Upper lobe of left lung (tissue), 6 donors: ENCODE data around the gene EXOC3. TPM values are rescaled to one million over a fixed set of nuclear protein-coding genes. Genes with fewer than 3 reads are reported as not detected.
A peak's percentile ranks its signal among the peaks of the same experiment; 100 is the strongest.

ENCODE experiments used
- ATAC-seq, 2 donors: fragments of 200-7000 bp; cut with Tn5 transposase; one replicate each; pipeline ENCODE4 v1.9.1; 2022; ENCODE audit warnings: mild to moderate bottlenecking in 2 of 2, moderate library complexity in 2 of 2; ENCODE audit not compliant: low FRiP score in 2 of 2
- DNase-seq, 2 donors: peaks; one replicate each; pipeline ENCODE4 v3.0.0-alpha.2; 2019 to 2020
- H3K27ac ChIP-seq, 4 donors: fragments of 200-600 bp; sonication (generic); one replicate each; pipeline ENCODE4 v1.5.1; 2016 to 2019
- H3K27me3 ChIP-seq, 4 donors: fragments of 200-600 bp; sonication (generic); one replicate each; pipeline ENCODE4 v1.5.1; 2017 to 2019
- H3K36me3 ChIP-seq, 4 donors: fragments of 200-600 bp; sonication (generic); one replicate each; pipeline ENCODE4 v1.5.1; 2016 to 2019
- H3K4me1 ChIP-seq, 4 donors: fragments of 200-600 bp; sonication (generic); one replicate each; pipeline ENCODE4 v1.5.1; 2018 to 2019
- H3K4me3 ChIP-seq, 4 donors: fragments of 200-600 bp; sonication (generic); one replicate each; pipeline ENCODE4 v1.5.1; 2017 to 2019; ENCODE audit warnings: mild to moderate bottlenecking in 2 of 4, moderate library complexity in 1 of 4
- H3K9me3 ChIP-seq, 4 donors: fragments of 200-600 bp; sonication (generic); one replicate each; pipeline ENCODE4 v1.5.1; 2018 to 2019
- EP300 ChIP-seq, 4 donors: sonication (generic); formaldehyde crosslinking; IDR thresholded peaks; one replicate each; pipeline ENCODE4 v1.5.1; 2017; ENCODE audit warnings: antibody characterized with exemption in 4 of 4, control low read depth in 2 of 4
- POLR2A ChIP-seq, 4 donors: fragments of 450-650 bp; IDR thresholded peaks; one replicate each; pipeline ENCODE4 v1.5.1; 2016 to 2017; ENCODE audit warnings: antibody characterized with exemption in 4 of 4, mild to moderate bottlenecking in 2 of 4
- POLR2AphosphoS5 ChIP-seq, 2 donors: sonication (generic); formaldehyde crosslinking; IDR thresholded peaks; one replicate each; pipeline ENCODE4 v1.5.1; 2017; ENCODE audit warnings: antibody characterized with exemption in 2 of 2
- WGBS, 2 donors: methylation state at CpG; one replicate each; pipeline ENCODE4 v1.1.5; 2017 to 2018; 5-methylcytosine and 5-hydroxymethylcytosine counted together
- total RNA-seq, 6 donors: library from RNA; depleted of rRNA in 4 of 6; stranded (reverse); fragments of >200 nt in 4 of 6; gene quantifications; one replicate each; pipeline versions ENCODE4 v1.1.0 to v1.2.1, GENCODE V29; 2016 to 2021
- TF ChIP-seq, protein P1 (sequence below), 6 experiments: fragments of 450-650 bp in 4 of 6; fragments of 200-600 bp in 2 of 6; sonication (generic) in 2 of 6; IDR thresholded peaks; one replicate each; pipeline ENCODE4 v1.5.1; 2016 to 2019; ENCODE audit warnings: antibody characterized with exemption in 6 of 6
- donor health status: DM: no; HTN: no; CAD: no; lungs with moderate emphysema.
- donor health status: DM: no; HTN: yes; CAD: no; lungs with severe emphysema.

Gene EXOC3
- total RNA-seq, 6 donors from 2014 or later: 43.6 to 149 (median 64.5) TPM

DNA sequence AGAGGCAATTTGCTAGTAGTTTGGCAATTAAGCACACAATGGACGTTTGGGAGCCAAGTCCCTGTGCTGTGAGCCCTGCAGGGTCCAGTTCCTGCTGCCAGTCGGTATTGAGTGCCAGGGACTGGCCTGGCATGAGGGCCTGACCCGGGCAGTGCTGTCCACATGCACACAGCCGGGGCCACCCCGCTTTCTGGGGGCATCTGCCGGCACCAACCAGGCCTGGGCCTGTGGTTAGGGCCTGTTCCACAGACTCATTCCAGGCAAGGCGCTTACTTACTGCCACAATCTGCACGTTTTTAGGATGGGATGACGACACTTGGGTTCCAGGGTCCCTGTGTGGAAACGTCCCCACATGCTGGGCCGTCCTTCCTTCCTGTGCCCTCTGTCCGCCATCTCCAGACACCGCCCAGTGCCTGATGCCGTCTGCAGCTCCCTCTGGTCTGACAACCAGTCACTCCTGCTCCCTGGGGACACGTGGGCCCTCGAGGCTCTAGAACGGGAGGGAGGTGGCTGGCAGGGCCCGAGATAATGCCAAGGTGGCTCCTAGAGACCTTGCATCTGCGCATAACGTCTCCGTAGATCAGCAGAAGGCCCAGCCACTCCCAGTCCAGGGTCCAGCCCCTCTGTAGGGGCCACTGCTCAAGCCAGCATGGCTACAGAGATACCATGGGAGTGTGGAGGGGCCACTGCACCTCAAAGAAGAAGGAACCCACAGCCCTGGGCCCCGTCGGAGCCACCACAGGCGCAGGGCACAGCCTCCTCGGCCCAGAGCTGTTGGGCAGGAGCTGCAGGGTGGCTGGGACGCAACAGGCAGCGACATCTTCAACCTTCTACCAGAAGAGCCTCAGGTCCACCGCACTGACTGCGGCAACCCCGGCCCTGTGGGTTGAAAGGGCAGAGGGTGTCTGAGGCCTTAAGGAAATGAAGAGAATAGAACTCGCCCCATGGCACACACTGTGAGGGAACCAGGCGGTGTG is 56.5 kb downstream of the EXOC3 start:
- TF ChIP-seq POLR2AphosphoS5 (IDR thresholded peaks at IDR 0.05) (no peak), POLR2A (IDR thresholded peaks at IDR 0.05) (no peak), EP300 (IDR thresholded peaks at IDR 0.05) (no peak)
- TF ChIP-seq, protein P1, sequence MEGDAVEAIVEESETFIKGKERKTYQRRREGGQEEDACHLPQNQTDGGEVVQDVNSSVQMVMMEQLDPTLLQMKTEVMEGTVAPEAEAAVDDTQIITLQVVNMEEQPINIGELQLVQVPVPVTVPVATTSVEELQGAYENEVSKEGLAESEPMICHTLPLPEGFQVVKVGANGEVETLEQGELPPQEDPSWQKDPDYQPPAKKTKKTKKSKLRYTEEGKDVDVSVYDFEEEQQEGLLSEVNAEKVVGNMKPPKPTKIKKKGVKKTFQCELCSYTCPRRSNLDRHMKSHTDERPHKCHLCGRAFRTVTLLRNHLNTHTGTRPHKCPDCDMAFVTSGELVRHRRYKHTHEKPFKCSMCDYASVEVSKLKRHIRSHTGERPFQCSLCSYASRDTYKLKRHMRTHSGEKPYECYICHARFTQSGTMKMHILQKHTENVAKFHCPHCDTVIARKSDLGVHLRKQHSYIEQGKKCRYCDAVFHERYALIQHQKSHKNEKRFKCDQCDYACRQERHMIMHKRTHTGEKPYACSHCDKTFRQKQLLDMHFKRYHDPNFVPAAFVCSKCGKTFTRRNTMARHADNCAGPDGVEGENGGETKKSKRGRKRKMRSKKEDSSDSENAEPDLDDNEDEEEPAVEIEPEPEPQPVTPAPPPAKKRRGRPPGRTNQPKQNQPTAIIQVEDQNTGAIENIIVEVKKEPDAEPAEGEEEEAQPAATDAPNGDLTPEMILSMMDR (IDR thresholded peaks at IDR 0.05): no peak
- ATAC-seq (no peak), DNase-seq (peak in 1 of 2 donors; percentile 59)
- Histone ChIP-seq H3K4me1 (peaks cover 0 to 5% (median 0%) of the 10 kb centered on the region in 4 donors), H3K9me3 (no peaks in the 10 kb centered on the region), H3K4me3 (no peak overlapping the region), H3K36me3 (no peaks in the 10 kb centered on the region), H3K27ac (no peak overlapping the region), H3K27me3 (peaks cover 0 to 2% (median under 1%) of the 10 kb centered on the region in 4 donors)
- WGBS, 2 donors: 84 to 86% methylated on average over 24 to 32 of the region's 32 CpGs

DNA sequence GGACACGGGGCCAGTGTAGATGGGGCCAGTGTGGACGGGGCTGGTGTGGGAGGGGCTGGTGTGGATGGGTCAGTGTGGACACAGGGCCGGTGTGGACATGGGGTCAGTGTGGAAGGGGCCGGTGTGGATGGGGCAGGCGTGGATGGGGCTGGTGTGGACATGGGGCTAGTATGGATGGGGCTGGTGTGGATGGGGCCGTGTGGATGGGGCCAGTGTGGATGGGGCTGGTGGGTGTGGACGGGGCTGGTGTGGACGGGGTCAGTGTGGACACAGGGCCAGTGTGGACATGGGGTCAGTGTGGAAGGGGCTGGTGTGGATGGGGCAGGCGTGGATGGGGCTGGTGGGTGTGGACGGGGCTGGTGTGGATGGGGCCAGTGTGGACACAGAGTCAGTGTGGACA is 57.5 kb downstream of the EXOC3 start:
- H3K27ac ChIP-seq: no peak overlapping the region
- WGBS, 2 donors: 85 to 93% methylated on average over 7 to 10 of the region's 10 CpGs

GRCh38 chr5:501105-501830 is 58.3 kb downstream of the EXOC3 start:
- Histone ChIP-seq H3K27me3 (peaks cover 0 to 9% (median 1%) of the 10 kb centered on the region in 4 donors), H3K36me3 (no peaks in the 10 kb centered on the region), H3K27ac (no peak overlapping the region), H3K9me3 (no peaks in the 10 kb centered on the region), H3K4me3 (no peak overlapping the region), H3K4me1 (peaks cover 0 to 5% (median 0%) of the 10 kb centered on the region in 4 donors)
- WGBS, 2 donors: 78 to 84% methylated on average over 26 to 41 of the region's 41 CpGs
- ATAC-seq (no peak), DNase-seq (peak in 1 of 2 donors; percentile 59)
- TF ChIP-seq, protein P1 (IDR thresholded peaks at IDR 0.05): no peak
- no peak for TF ChIP-seq POLR2A (IDR thresholded peaks at IDR 0.05)
- no peak for TF ChIP-seq POLR2AphosphoS5 (IDR thresholded peaks at IDR 0.05)
- TF ChIP-seq EP300 (IDR thresholded peaks at IDR 0.05): no peak

More for the DNA sequence above, 57.5 kb downstream of the EXOC3 start:
- H3K4me3 ChIP-seq: no peak overlapping the region
- ATAC-seq: peak in 1 of 2 donors; percentile 32
- no peaks in the 10 kb centered on the region for H3K9me3 ChIP-seq
- no peaks in the 10 kb centered on the region for H3K36me3 ChIP-seq
- peaks cover 0 to 5% (median 0%) of the 10 kb centered on the region in 4 donors for H3K4me1 ChIP-seq
- DNase-seq: no peak
- peaks cover 0 to 5% (median 1%) of the 10 kb centered on the region in 4 donors for H3K27me3 ChIP-seq
- TF ChIP-seq EP300 (IDR thresholded peaks at IDR 0.05) (no peak), POLR2A (IDR thresholded peaks at IDR 0.05) (no peak), POLR2AphosphoS5 (IDR thresholded peaks at IDR 0.05) (no peak)
- TF ChIP-seq, protein P1 (IDR thresholded peaks at IDR 0.05): no peak

GRCh38 chr5:501831-502184 is 58.8 kb downstream of the EXOC3 start:
- Histone ChIP-seq H3K4me1 (peaks cover 0 to 5% (median 0%) of the 10 kb centered on the region in 4 donors), H3K4me3 (no peak overlapping the region), H3K36me3 (no peaks in the 10 kb centered on the region), H3K9me3 (no peaks in the 10 kb centered on the region), H3K27ac (no peak overlapping the region), H3K27me3 (peaks cover 0 to 13% (median 1%) of the 10 kb centered on the region in 4 donors)
- ATAC-seq (no peak), DNase-seq (peak in 1 of 2 donors; percentile 76)
- TF ChIP-seq POLR2AphosphoS5 (IDR thresholded peaks at IDR 0.05) (no peak), POLR2A (IDR thresholded peaks at IDR 0.05) (no peak), EP300 (IDR thresholded peaks at IDR 0.05) (no peak)
- TF ChIP-seq, protein P1 (IDR thresholded peaks at IDR 0.05): no peak
- WGBS, 2 donors: 33 to 52% methylated on average over 9 to 23 of the region's 23 CpGs
